HG02678 (cell line): ENCODE measurements around the gene C2.

Experiments used
- ATAC-seq: cut with Tn5 transposase; IDR thresholded peaks from one replicate; pipeline ENCODE4 v1.9.1; 2021; ENCODE audit warnings: mild to moderate bottlenecking, moderate library complexity; ENCODE audit not compliant: unreplicated experiment

C2 gene

GRCh38 chr6:31927242-31927862, at the start of gene C2:
TSS of gene C2 (plus strand) at chr6:31927717. CDS start at chr6:31927753, 36 bp downstream.
- ATAC-seq, result no peak

GRCh38 chr6:31878222-31878621, 49.3 kb upstream of the C2 start:
- ATAC-seq, result no peak

- ATAC-seq, result no peak
These were observed 48.8 kb upstream of the C2 start, which contains the start of gene SLC44A4 for GRCh38 chr6:31878726-31879125. TSS of gene SLC44A4 (minus strand) at chr6:31878997. CDS start at chr6:31878980, 17 bp downstream.

GRCh38 chr6:31879143-31879542, 48.4 kb upstream of the C2 start:
- ATAC-seq, result no peak

GRCh38 chr6:31879901-31880300, 47.6 kb upstream of the C2 start:
- ATAC-seq, result no peak

GRCh38 chr6:31880616-31881015, 46.9 kb upstream of the C2 start:
- no peak for ATAC-seq

- ATAC-seq, result no peak
These were observed 46.2 kb upstream of the C2 start for GRCh38 chr6:31881136-31881859.

- no peak for ATAC-seq
These were observed 45.2 kb upstream of the C2 start for GRCh38 chr6:31882344-31882743.

- no peak for ATAC-seq
These were observed 43.8 kb upstream of the C2 start for GRCh38 chr6:31883676-31884075.

GRCh38 chr6:31884528-31885035, 42.9 kb upstream of the C2 start:
- no peak for ATAC-seq

GRCh38 chr6:31886541-31886991, 41.0 kb upstream of the C2 start:
- ATAC-seq, result no peak

GRCh38 chr6:31887173-31888007, 40.1 kb upstream of the C2 start:
- ATAC-seq, result no peak

GRCh38 chr6:31888276-31889258, 39.0 kb upstream of the C2 start:
- ATAC-seq, result no peak

- ATAC-seq, result no peak
These were observed 38.1 kb upstream of the C2 start for GRCh38 chr6:31889331-31889972.

GRCh38 chr6:31892821-31893220, 34.7 kb upstream of the C2 start:
- no peak for ATAC-seq

GRCh38 chr6:31896493-31896855, 31.0 kb upstream of the C2 start:
- no peak for ATAC-seq

- ATAC-seq, result no peak
These were observed 30.5 kb upstream of the C2 start for GRCh38 chr6:31896856-31897611.

- peak; percentile 46 for ATAC-seq
These were observed 29.7 kb upstream of the C2 start, which contains the start of gene EHMT2 for GRCh38 chr6:31897612-31898382. TSS of gene EHMT2 (minus strand) at chr6:31897698. CDS start at chr6:31897677, 21 bp downstream.
